ENCODE measurements around the gene CASP6.

The CASP6 gene

GRCh38 chr4:109648997-109649575 lies 54.2 kb downstream of the CASP6 start:
- no peak for TF ChIP-seq EZH2phosphoT487 (conservative IDR thresholded peaks at IDR 0.05; ENCODE audit: low read length)
- TF ChIP-seq, protein P1, sequence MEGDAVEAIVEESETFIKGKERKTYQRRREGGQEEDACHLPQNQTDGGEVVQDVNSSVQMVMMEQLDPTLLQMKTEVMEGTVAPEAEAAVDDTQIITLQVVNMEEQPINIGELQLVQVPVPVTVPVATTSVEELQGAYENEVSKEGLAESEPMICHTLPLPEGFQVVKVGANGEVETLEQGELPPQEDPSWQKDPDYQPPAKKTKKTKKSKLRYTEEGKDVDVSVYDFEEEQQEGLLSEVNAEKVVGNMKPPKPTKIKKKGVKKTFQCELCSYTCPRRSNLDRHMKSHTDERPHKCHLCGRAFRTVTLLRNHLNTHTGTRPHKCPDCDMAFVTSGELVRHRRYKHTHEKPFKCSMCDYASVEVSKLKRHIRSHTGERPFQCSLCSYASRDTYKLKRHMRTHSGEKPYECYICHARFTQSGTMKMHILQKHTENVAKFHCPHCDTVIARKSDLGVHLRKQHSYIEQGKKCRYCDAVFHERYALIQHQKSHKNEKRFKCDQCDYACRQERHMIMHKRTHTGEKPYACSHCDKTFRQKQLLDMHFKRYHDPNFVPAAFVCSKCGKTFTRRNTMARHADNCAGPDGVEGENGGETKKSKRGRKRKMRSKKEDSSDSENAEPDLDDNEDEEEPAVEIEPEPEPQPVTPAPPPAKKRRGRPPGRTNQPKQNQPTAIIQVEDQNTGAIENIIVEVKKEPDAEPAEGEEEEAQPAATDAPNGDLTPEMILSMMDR (IDR thresholded peaks at IDR 0.05; ENCODE audit: insufficient read depth, low read length, poor library complexity, severe bottlenecking) = no peak
- no peaks in the 10 kb centered on the region for H3K9me2 ChIP-seq (replicated peaks; ENCODE audit: insufficient read depth, low read length)
- H3F3A ChIP-seq (ENCODE audit: insufficient read depth) = no peaks in the 10 kb centered on the region
- no peaks in the 10 kb centered on the region for H3K36me3 ChIP-seq (ENCODE audit: low read length)
- no peaks in the 10 kb centered on the region for H3K9me3 ChIP-seq (ENCODE audit: insufficient read depth, low read length)
- 0 out of 2 replicates have a peak, but pooled peaks cover 16% of the 10 kb centered on the region for H3K79me2 ChIP-seq (ENCODE audit: insufficient read depth, low read length)
- H3K9ac ChIP-seq (ENCODE audit: low read length) = no peak overlapping the region
- H2AFZ ChIP-seq (ENCODE audit: low read depth, low read length, severe bottlenecking) = no peak overlapping the region
- H3K27ac ChIP-seq (ENCODE audit: low read depth, low read length) = no peak overlapping the region
- H3K27me3 ChIP-seq (ENCODE audit: low read length) = no peaks in the 10 kb centered on the region
- H3K4me3 ChIP-seq (ENCODE audit: insufficient read depth, low read length, poor library complexity, severe bottlenecking) = no peak overlapping the region
- H4K20me1 ChIP-seq (ENCODE audit: low read depth, low read length) = no peaks in the 10 kb centered on the region
- no peak overlapping the region for H3K4me2 ChIP-seq (ENCODE audit: low read depth, low read length, poor library complexity, severe bottlenecking)

DNA sequence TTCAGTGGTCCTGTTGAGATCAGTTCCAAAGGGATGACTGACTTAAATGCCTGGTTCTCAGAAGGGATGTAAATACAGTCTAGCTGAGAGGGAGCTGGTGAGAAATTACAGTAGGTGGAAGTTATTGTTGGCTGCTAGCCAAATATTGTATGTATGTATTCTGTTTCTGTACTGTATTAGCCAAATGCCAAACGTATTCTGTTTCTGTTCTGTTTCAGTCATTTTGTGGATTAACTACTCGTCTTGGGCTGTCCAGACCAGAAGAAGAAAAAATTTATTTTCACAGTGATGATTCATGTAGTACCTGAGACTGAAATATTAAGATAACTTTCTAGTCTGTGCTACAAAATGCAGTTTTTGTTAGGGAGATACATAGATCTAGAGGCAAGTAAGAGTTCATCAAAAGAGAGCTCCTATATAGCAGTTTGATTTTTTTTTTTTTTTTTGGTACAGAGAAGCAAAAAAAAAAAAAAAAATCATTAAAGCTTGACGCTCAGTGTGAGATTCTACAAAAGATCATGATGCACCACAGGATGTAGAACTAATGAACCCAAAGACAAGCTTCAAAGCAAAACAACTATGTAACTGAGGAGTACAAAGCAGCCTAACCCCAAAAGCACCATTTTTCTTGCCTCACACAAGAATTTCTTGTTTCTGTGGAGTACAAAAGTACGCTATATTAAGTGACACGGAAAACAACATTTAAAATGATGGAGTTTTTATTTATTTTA lies 54.8 kb downstream of the CASP6 start:
- Histone ChIP-seq H4K20me1 (ENCODE audit: low read depth, low read length) (no peaks in the 10 kb centered on the region), H3F3A (ENCODE audit: insufficient read depth) (no peaks in the 10 kb centered on the region), H2AFZ (ENCODE audit: low read depth, low read length, severe bottlenecking) (no peak overlapping the region), H3K27ac (ENCODE audit: low read depth, low read length) (no peak overlapping the region), H3K4me3 (ENCODE audit: insufficient read depth, low read length, poor library complexity, severe bottlenecking) (no peak overlapping the region), H3K36me3 (ENCODE audit: low read length) (no peaks in the 10 kb centered on the region), H3K9me2 (replicated peaks; ENCODE audit: insufficient read depth, low read length) (no peaks in the 10 kb centered on the region), H3K27me3 (ENCODE audit: low read length) (no peaks in the 10 kb centered on the region), H3K9me3 (ENCODE audit: insufficient read depth, low read length) (no peaks in the 10 kb centered on the region), H3K4me2 (ENCODE audit: low read depth, low read length, poor library complexity, severe bottlenecking) (no peak overlapping the region), H3K79me2 (ENCODE audit: insufficient read depth, low read length) (0 out of 2 replicates have a peak, but pooled peaks cover 16% of the 10 kb centered on the region), H3K9ac (ENCODE audit: low read length) (no peak overlapping the region)
- TF ChIP-seq, protein P1 (IDR thresholded peaks at IDR 0.05; ENCODE audit: insufficient read depth, low read length, poor library complexity, severe bottlenecking) = no peak
- TF ChIP-seq EZH2phosphoT487 (conservative IDR thresholded peaks at IDR 0.05; ENCODE audit: low read length) = no peak

- H2AFZ ChIP-seq (ENCODE audit: low read depth, low read length, severe bottlenecking) = no peak overlapping the region
- H3K4me2 ChIP-seq (ENCODE audit: low read depth, low read length, poor library complexity, severe bottlenecking) = no peak overlapping the region
- no peaks in the 10 kb centered on the region for H3F3A ChIP-seq (ENCODE audit: insufficient read depth)
- H3K9ac ChIP-seq (ENCODE audit: low read length) = no peak overlapping the region
- H3K79me2 ChIP-seq (ENCODE audit: insufficient read depth, low read length) = peaks cover 19% of the 10 kb centered on the region; the same call in 1 of the 2 replicates
- H3K27ac ChIP-seq (ENCODE audit: low read depth, low read length) = no peak overlapping the region
- H3K9me2 ChIP-seq (replicated peaks; ENCODE audit: insufficient read depth, low read length) = no peaks in the 10 kb centered on the region
- no peaks in the 10 kb centered on the region for H3K27me3 ChIP-seq (ENCODE audit: low read length)
- no peak overlapping the region for H3K4me3 ChIP-seq (ENCODE audit: insufficient read depth, low read length, poor library complexity, severe bottlenecking)
- no peaks in the 10 kb centered on the region for H4K20me1 ChIP-seq (ENCODE audit: low read depth, low read length)
- no peaks in the 10 kb centered on the region for H3K9me3 ChIP-seq (ENCODE audit: insufficient read depth, low read length)
- TF ChIP-seq, protein P1 (IDR thresholded peaks at IDR 0.05; ENCODE audit: insufficient read depth, low read length, poor library complexity, severe bottlenecking) = no peak
- TF ChIP-seq EZH2phosphoT487 (conservative IDR thresholded peaks at IDR 0.05; ENCODE audit: low read length) = no peak
- no peaks in the 10 kb centered on the region for H3K36me3 ChIP-seq (ENCODE audit: low read length)
Observed at GRCh38 chr4:109645874-109646710, 57.2 kb downstream of the CASP6 start.
